Measurements from ENCODE around the gene STMND1. TPM values are rescaled to one million over a fixed set of nuclear protein-coding genes. Genes with fewer than 3 reads are reported as not detected.
A peak's percentile ranks its signal among the peaks of the same experiment; 100 is the strongest.

STMND1 gene
- total RNA-seq, 1 experiment from 2014 or later = not detected

- Histone ChIP-seq H2BK5ac (ENCODE audit: insufficient read length, low read length) (no peak overlapping the region), H4K8ac (replicated peaks; ENCODE audit: insufficient read length, low read depth, low read length) (no peak overlapping the region), H2BK120ac (ENCODE audit: low read depth, low read length, poor library complexity, severe bottlenecking) (no peak overlapping the region), H3K4me2 (ENCODE audit: insufficient read depth, insufficient read length, low read length) (peak overlapping the region; percentile 71), H2BK20ac (ENCODE audit: low read depth, low read length, poor library complexity, severe bottlenecking) (no peak overlapping the region), H3K18ac (ENCODE audit: insufficient read length, low read depth, low read length) (no peak overlapping the region), H3K79me1 (ENCODE audit: insufficient read depth, low read depth, low read length, poor library complexity, severe bottlenecking) (no peaks in the 10 kb centered on the region), H3K79me2 (ENCODE audit: insufficient read depth, low read length) (no peaks in the 10 kb centered on the region), H3K56ac (ENCODE audit: insufficient read length, low read depth, low read length) (no peak overlapping the region), H2AK5ac (ENCODE audit: insufficient read length, low read length) (no peak overlapping the region), H3K14ac (ENCODE audit: insufficient read depth, low read length) (peak overlapping the region; percentile 4; the same call in 1 of the 2 replicates), H4K5ac (ENCODE audit: insufficient read length, low read depth, low read length) (no peak overlapping the region), H3K9ac (ENCODE audit: extremely low read depth, insufficient read length, low read length) (no peak overlapping the region), H2BK15ac (ENCODE audit: low read depth, low read length) (no peak overlapping the region), H3T11ph (ENCODE audit: low read length) (no peak overlapping the region), H3K23me2 (ENCODE audit: insufficient read length, low read depth, low read length, poor library complexity, severe bottlenecking) (peaks cover 7% of the 10 kb centered on the region), H2AFZ (ENCODE audit: low read length) (peak overlapping the region; percentile 1), H3K4ac (ENCODE audit: low read depth, low read length) (no peak overlapping the region), H3K23ac (ENCODE audit: insufficient read length, low read depth, low read length) (no peak overlapping the region), H3K4me1 (ENCODE audit: insufficient read depth, low read length) (no peaks in the 10 kb centered on the region), H3K27me3 (ENCODE audit: insufficient read depth, low read length) (peaks cover 15% of the 10 kb centered on the region; the same call in 1 of the 2 replicates), H4K91ac (ENCODE audit: insufficient read length, low read depth, low read length) (no peak overlapping the region), H3K9me3 (ENCODE audit: control insufficient read depth, low read depth, low read length) (no peaks in the 10 kb centered on the region), H3K27ac (ENCODE audit: insufficient read length, low read depth, low read length) (no peak overlapping the region), H4K20me1 (ENCODE audit: control insufficient read depth, insufficient read depth, insufficient read length) (no peaks in the 10 kb centered on the region), H2BK12ac (ENCODE audit: insufficient read length, low read depth, low read length) (no peak overlapping the region)
- TF ChIP-seq CTCF (conservative IDR thresholded peaks at IDR 0.05) = no peak
- Mint-ChIP-seq H3K36me3 (ENCODE audit: insufficient read depth in 1 of 3, low read depth in 3 of 3) (no peaks in the 10 kb centered on the region), H3K4me1 (peaks cover 12 to 15% of the 10 kb centered on the region in 2 experiments), H3K9me3 (no peaks in the 10 kb centered on the region; a peak in 1 of 5 replicates), H3K27me3 (ENCODE audit: low read depth) (peaks cover 58% of the 10 kb centered on the region), H3K4me3 (peak overlapping the region; percentile 79 to 87), H3K27ac (no peak overlapping the region)
- no CpG with 5 or more reads among the region's 23 CpGs for WGBS (ENCODE audit: extremely low coverage, insufficient read length, low lambda C conversion rate)
- no peak for DNase-seq
These were observed 514 bp downstream of the STMND1 start for GRCh38 chr6:17102258-17102870.
